ENCODE results near the gene MAP3K7CL. TPM values are rescaled to one million over a fixed set of nuclear protein-coding genes. Genes with fewer than 3 reads are reported as not detected.
"Not testable (repeated sequence)": the region's sequence is repeated elsewhere in the genome, so short reads cannot be mapped to it uniquely, and the experiment has no call there.

Gene MAP3K7CL
- total RNA-seq, 1 donor from 2014 or later: 0.13 TPM

DNA sequence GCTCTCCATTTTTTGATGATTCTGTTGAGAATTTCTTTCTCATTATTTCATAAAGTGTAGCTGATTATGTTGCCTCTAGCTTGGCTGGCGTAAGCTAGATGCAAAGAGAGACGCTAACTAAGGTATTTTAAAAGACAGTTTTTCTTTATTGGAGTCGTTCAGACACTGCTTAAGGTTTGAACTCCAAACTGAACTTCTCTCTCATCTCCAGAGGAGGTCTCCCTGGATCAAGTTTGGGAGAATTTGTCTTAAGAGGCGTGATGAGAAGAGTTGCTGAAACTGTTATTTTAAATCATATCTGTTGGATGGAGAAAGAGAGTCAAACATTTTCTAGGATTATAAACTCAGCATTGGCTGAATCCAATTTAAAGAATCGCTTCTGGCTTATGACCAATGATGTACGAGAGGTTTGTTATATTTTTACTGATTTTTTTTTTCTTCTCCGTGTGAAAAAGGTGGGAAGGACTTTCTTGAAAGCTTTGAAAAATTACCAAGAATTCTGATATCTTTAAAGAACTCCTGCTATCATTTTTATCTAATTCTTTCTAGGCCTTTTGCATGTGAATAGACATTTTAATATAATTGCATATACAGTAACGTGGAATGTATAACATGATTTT lies 34.0 kb downstream of the MAP3K7CL start:
- Mint-ChIP-seq H3K36me3 (no peaks in the 10 kb centered on the region), H3K27me3 (ENCODE audit: low read depth) (no peaks in the 10 kb centered on the region), H3K9me3 (no peaks in the 10 kb centered on the region), H3K27ac (no peak overlapping the region), H3K4me1 (peaks cover 4% of the 10 kb centered on the region), H3K4me3 (no peak overlapping the region)
- TF ChIP-seq, protein P1, sequence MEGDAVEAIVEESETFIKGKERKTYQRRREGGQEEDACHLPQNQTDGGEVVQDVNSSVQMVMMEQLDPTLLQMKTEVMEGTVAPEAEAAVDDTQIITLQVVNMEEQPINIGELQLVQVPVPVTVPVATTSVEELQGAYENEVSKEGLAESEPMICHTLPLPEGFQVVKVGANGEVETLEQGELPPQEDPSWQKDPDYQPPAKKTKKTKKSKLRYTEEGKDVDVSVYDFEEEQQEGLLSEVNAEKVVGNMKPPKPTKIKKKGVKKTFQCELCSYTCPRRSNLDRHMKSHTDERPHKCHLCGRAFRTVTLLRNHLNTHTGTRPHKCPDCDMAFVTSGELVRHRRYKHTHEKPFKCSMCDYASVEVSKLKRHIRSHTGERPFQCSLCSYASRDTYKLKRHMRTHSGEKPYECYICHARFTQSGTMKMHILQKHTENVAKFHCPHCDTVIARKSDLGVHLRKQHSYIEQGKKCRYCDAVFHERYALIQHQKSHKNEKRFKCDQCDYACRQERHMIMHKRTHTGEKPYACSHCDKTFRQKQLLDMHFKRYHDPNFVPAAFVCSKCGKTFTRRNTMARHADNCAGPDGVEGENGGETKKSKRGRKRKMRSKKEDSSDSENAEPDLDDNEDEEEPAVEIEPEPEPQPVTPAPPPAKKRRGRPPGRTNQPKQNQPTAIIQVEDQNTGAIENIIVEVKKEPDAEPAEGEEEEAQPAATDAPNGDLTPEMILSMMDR (IDR thresholded peaks at IDR 0.05; ENCODE audit: unreplicated experiment): no peak
- DNase-seq (ENCODE audit: low spot score in 2 of 2, unreplicated experiment in 2 of 2): no peak

DNA sequence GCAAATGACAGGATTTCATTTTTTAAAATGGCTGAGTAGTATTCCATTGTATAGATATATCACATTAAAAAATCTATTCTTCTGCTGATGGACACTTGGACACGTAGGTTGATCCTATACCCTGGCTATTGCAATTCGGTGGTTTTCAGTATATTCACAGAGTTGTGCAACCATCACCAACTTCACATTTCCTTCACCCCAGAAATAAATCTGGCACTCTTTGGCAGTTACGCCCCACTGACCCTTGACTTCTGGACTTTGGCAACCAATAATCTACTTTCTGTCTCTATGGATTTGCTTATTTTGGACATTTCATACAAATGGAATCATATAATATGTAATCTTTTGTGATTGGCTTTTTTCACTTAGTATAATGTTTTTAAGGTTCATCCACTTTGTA lies 35.9 kb downstream of the MAP3K7CL start:
- DNase-seq (ENCODE audit: low spot score in 2 of 2, unreplicated experiment in 2 of 2): no peak
- Mint-ChIP-seq H3K4me3 (no peak overlapping the region), H3K36me3 (no peaks in the 10 kb centered on the region), H3K27ac (no peak overlapping the region), H3K27me3 (ENCODE audit: low read depth) (no peaks in the 10 kb centered on the region), H3K9me3 (no peaks in the 10 kb centered on the region), H3K4me1 (peaks cover 4% of the 10 kb centered on the region)
- TF ChIP-seq, protein P1 (IDR thresholded peaks at IDR 0.05; ENCODE audit: unreplicated experiment): no peak

DNA sequence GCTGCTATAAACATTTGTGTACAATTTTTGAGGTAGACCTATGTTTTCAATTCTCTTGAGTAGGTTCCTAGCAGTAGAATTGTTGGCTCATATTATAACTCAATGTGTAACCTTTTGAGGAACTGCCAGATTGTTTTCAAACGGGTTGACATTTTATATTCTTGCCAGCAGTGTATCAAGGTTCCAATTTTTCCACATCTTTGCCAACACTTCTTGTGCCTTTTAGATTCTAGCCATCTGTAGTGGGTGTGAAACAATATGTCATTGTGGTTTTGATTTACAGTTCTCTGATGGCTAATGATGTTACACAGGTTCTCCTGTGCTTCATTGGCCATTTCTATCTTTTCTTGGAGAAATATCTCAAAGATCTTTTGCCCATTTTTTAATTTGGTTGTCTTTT lies 36.4 kb downstream of the MAP3K7CL start:
- TF ChIP-seq, protein P1 (IDR thresholded peaks at IDR 0.05; ENCODE audit: unreplicated experiment): no peak
- no peaks in the 10 kb centered on the region for H3K27me3 Mint-ChIP-seq (ENCODE audit: low read depth)
- no peak overlapping the region for H3K4me3 Mint-ChIP-seq
- H3K4me1 Mint-ChIP-seq: peaks cover 4% of the 10 kb centered on the region
- no peaks in the 10 kb centered on the region for H3K9me3 Mint-ChIP-seq
- no peak overlapping the region for H3K27ac Mint-ChIP-seq
- no peaks in the 10 kb centered on the region for H3K36me3 Mint-ChIP-seq
- no peak for DNase-seq (ENCODE audit: low spot score in 2 of 2, unreplicated experiment in 2 of 2)

DNA sequence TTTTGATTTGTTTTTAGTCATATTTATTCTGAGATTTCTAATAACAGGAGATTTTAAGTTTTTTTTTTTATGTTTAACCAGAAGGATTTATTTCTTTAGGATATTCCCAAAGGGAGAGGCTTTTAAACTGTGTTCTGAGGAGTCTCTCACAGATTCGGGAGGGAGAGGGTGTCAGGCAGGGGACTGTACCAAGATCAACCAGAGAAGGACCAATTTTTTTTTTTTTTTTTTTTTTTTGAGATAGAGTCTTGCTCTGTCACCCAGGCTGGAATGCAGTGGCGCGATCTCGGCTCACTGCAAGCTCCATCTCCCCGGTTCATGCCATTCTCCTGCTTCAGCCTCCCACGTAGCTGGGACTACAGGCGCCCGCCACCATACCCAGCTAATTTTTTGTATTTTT lies 37.0 kb downstream of the MAP3K7CL start:
- H3K27ac Mint-ChIP-seq; H3K36me3 Mint-ChIP-seq; H3K4me3 Mint-ChIP-seq; H3K4me1 Mint-ChIP-seq; H3K27me3 Mint-ChIP-seq (ENCODE audit: low read depth); H3K9me3 Mint-ChIP-seq; DNase-seq (ENCODE audit: low spot score in 2 of 2, unreplicated experiment in 2 of 2): not testable (repeated sequence)

DNA sequence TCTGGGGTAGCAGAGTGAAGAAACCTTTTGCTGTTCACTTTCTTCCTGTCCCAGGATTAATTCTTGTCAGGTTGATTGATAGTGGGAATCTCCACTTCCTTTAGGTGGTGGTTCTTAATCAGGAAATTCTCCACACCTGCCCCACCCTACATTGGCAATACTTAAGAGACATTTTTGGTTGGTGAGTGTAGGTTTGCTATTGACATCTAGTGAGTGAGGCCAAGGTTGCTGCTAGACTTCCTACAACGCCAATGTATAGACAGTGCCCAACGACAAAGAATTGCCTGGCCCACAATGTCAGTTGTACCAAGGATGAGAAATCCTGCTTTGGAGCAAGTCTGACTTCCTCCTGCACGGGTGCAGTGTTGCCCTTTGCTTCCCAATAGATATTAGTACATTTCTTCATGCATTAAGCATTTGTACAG lies 38.5 kb downstream of the MAP3K7CL start:
- TF ChIP-seq, protein P1 (IDR thresholded peaks at IDR 0.05; ENCODE audit: unreplicated experiment): no peak
- DNase-seq (ENCODE audit: low spot score in 2 of 2, unreplicated experiment in 2 of 2): no peak
- Mint-ChIP-seq H3K27me3 (ENCODE audit: low read depth) (no peaks in the 10 kb centered on the region), H3K36me3 (no peaks in the 10 kb centered on the region), H3K4me3 (no peak overlapping the region), H3K27ac (no peak overlapping the region), H3K4me1 (peaks cover 4% of the 10 kb centered on the region), H3K9me3 (no peaks in the 10 kb centered on the region)

DNA sequence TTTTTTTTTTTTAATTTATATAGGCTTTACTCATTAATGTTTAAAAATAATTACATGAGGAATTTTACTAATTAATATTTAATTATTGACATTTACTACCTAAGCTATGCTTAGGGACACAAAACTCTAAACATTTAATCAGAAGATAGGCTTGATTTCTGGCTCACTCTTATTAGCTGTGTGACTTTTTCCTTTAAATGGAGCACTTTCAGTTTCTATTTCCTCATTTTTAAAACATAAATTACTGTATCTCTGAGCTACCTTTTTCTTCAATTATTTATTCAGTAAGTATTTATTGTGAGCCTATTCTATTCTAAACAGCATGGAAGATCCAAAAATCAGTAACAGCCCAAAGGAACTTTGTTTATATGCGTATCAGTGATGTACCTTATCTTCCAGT lies 40.5 kb downstream of the MAP3K7CL start:
- Mint-ChIP-seq H3K27ac (no peak overlapping the region), H3K4me3 (no peak overlapping the region), H3K36me3 (no peaks in the 10 kb centered on the region), H3K4me1 (peaks cover 4% of the 10 kb centered on the region), H3K9me3 (no peaks in the 10 kb centered on the region), H3K27me3 (ENCODE audit: low read depth) (no peaks in the 10 kb centered on the region)
- DNase-seq (ENCODE audit: low spot score in 2 of 2, unreplicated experiment in 2 of 2): no peak
- TF ChIP-seq, protein P1 (IDR thresholded peaks at IDR 0.05; ENCODE audit: unreplicated experiment): no peak
